HG03060 (cell line): ENCODE results near the gene TAS2R8.

Source experiments
- ATAC-seq: cut with Tn5 transposase; IDR thresholded peaks from one replicate; pipeline ENCODE4 v1.9.1; 2021; ENCODE audit warnings: low read depth, moderate number of reproducible peaks; ENCODE audit not compliant: unreplicated experiment

The TAS2R8 gene

DNA sequence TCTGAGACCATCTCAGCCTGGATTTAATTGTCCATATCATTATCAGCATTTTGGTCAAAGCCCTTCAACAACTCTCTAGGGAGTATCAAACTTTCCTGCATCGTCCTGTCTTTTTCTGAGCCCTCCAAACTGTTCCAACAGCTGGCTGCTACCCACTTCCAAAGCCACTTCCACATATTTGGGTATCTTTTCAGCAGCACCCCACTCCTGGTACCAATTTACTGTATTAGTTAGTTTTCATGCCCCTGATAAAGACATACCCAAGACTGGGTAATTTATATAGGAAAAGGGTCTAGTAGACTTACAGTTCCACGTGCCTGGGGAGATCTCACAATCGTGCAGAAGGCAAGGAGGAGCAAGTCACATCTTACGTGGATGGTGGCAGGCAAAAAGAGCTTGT is 50.9 kb downstream of the TAS2R8 start:
- no peak for ATAC-seq
